Measurements from ENCODE around the gene THEMIS.

- no peak for TF ChIP-seq CTCF (conservative IDR thresholded peaks at IDR 0.05; ENCODE audit: low read depth, low read length)
- TF ChIP-seq POLR2A (IDR thresholded peaks at IDR 0.05; ENCODE audit: low read depth, low read length), result no peak
- no peak for TF ChIP-seq RAD21 (IDR thresholded peaks at IDR 0.05; ENCODE audit: low read length)
- peak; percentile 81 for TF ChIP-seq MAFK (IDR thresholded peaks at IDR 0.05; ENCODE audit: low read depth, low read length)
- no peak for TF ChIP-seq CEBPB (IDR thresholded peaks at IDR 0.05; ENCODE audit: low read depth, low read length)
- no peak for TF ChIP-seq MXI1 (IDR thresholded peaks at IDR 0.05; ENCODE audit: borderline replicate concordance, low read depth, low read length)
Observed at GRCh38 chr6:127768223-127768622, 132.6 kb downstream of the THEMIS start.

Measured in IMR-90 (cell line).